ENCODE measurements around the gene MBNL3.

- TF ChIP-seq CTCF (IDR thresholded peaks at IDR 0.05) (no peak), POLR2A (IDR thresholded peaks at IDR 0.05) (no peak)
Measured at GRCh38 chrX:132331000-132331399, 157.8 kb downstream of the MBNL3 start.

All from heart left ventricle (tissue), 13 donors.